Calu3 (cell line): ENCODE measurements around the gene DUSP9. TPM values are rescaled to one million over a fixed set of nuclear protein-coding genes. Genes with fewer than 3 reads are reported as not detected.

ENCODE experiments used
- BruUV-seq: library from RNA; stranded (reverse); fragments of 400-500 nt; replicated peaks from 2 replicates; lab custom pipeline; 2021; lab: Mats Ljungman, UMichigan
- CTCF ChIA-PET: fragments of 300-600 bp; sonication (Branson Sonifier 250); formaldehyde crosslinking; loops from one replicate; lab custom pipeline; 2022; ENCODE audit warnings: antibody characterized with exemption; lab: Charles Lee
- DNase-seq: peaks from one replicate; pipeline ENCODE4 v3.0.0; 2022
- H3K27ac Mint-ChIP-seq: one replicate; pipeline ENCODE4 v1.8.0; 2022; ENCODE audit warnings: mixed read lengths; ENCODE audit not compliant: unreplicated experiment
- H3K27me3 Mint-ChIP-seq: one replicate; pipeline ENCODE4 v1.8.0; 2022; ENCODE audit warnings: mixed read lengths; ENCODE audit not compliant: unreplicated experiment
- H3K36me3 Mint-ChIP-seq: one replicate; pipeline ENCODE4 v1.8.0; 2022; ENCODE audit warnings: mild to moderate bottlenecking, moderate library complexity, mixed read lengths; ENCODE audit not compliant: insufficient read depth, unreplicated experiment
- H3K4me1 Mint-ChIP-seq: one replicate; pipeline ENCODE4 v1.8.0; 2022; ENCODE audit warnings: mild to moderate bottlenecking, low read depth, mixed read lengths; ENCODE audit not compliant: unreplicated experiment
- H3K4me3 Mint-ChIP-seq: one replicate; pipeline ENCODE4 v1.8.0; 2022; ENCODE audit warnings: mild to moderate bottlenecking, low read depth, moderate library complexity, mixed read lengths; ENCODE audit not compliant: unreplicated experiment
- H3K9me3 Mint-ChIP-seq: one replicate; pipeline ENCODE4 v1.8.0; 2022; ENCODE audit warnings: low read depth, mixed read lengths; ENCODE audit not compliant: unreplicated experiment
- CTCF ChIP-seq: fragments of 200-600 bp; IDR thresholded peaks from one replicate; pipeline ENCODE4 v1.8.0; 2022; ENCODE audit warnings: antibody characterized with exemption; ENCODE audit not compliant: unreplicated experiment
- intact Hi-C: fragments of 100-400 bp; cut with micrococcal nuclease; formaldehyde crosslinking; loops from one replicate; pipeline ENCODE4 v1.10.0; 2022; ENCODE audit not compliant: unreplicated experiment
- total RNA-seq: library from RNA; stranded (reverse); gene quantifications from 2 replicates; pipeline ENCODE4 v1.2.3, GENCODE V29; 2022

The DUSP9 gene
- total RNA-seq, 1 experiment from 2014 or later = 0.19 TPM

- CTCF ChIA-PET = no interaction called here
- DNase-seq = no peak
- intact Hi-C loops = loop anchor here (5.0 kb wide), 1 partner anchor 133 kb away; no protein-coding TSS in a partner anchor
- H3K36me3 Mint-ChIP-seq = no peaks in the 10 kb centered on the region
- peaks cover 75% of the 10 kb centered on the region for H3K27me3 Mint-ChIP-seq
- BruUV-seq = no TSS peak
- peaks cover 12% of the 10 kb centered on the region for H3K4me1 Mint-ChIP-seq
- no peaks in the 10 kb centered on the region for H3K9me3 Mint-ChIP-seq
- H3K27ac Mint-ChIP-seq = no peak overlapping the region
- TF ChIP-seq CTCF = no peak
- H3K4me3 Mint-ChIP-seq = no peak overlapping the region
Measured at GRCh38 chrX:153669901-153670731, 23.1 kb downstream of the DUSP9 start.

- CTCF ChIA-PET = no interaction called here
- Mint-ChIP-seq H3K27me3 (peaks cover 69% of the 10 kb centered on the region), H3K4me3 (no peak overlapping the region), H3K36me3 (no peaks in the 10 kb centered on the region), H3K4me1 (peaks cover 12% of the 10 kb centered on the region), H3K9me3 (no peaks in the 10 kb centered on the region), H3K27ac (no peak overlapping the region)
- TF ChIP-seq CTCF = no peak
- no peak for DNase-seq
- intact Hi-C loops = no loop called here
- no TSS peak for BruUV-seq
Measured at GRCh38 chrX:153670748-153671588, 24.0 kb downstream of the DUSP9 start.

- no peak overlapping the region for H3K4me3 Mint-ChIP-seq
- no peak for TF ChIP-seq CTCF
- CTCF ChIA-PET = no interaction called here
- peaks cover 12% of the 10 kb centered on the region for H3K4me1 Mint-ChIP-seq
- DNase-seq = no peak
- no peaks in the 10 kb centered on the region for H3K9me3 Mint-ChIP-seq
- H3K27me3 Mint-ChIP-seq = peaks cover 60% of the 10 kb centered on the region
- no peak overlapping the region for H3K27ac Mint-ChIP-seq
- intact Hi-C loops = no loop called here
- BruUV-seq = no TSS peak
- H3K36me3 Mint-ChIP-seq = no peaks in the 10 kb centered on the region
Measured at GRCh38 chrX:153671589-153672530, 24.9 kb downstream of the DUSP9 start.
